GM21529 (cell line): ENCODE results near the gene ATG9A.

Source experiments
- ATAC-seq: cut with Tn5 transposase; IDR thresholded peaks from one replicate; pipeline ENCODE4 v1.9.1; 2021; ENCODE audit not compliant: unreplicated experiment

ATG9A gene

DNA sequence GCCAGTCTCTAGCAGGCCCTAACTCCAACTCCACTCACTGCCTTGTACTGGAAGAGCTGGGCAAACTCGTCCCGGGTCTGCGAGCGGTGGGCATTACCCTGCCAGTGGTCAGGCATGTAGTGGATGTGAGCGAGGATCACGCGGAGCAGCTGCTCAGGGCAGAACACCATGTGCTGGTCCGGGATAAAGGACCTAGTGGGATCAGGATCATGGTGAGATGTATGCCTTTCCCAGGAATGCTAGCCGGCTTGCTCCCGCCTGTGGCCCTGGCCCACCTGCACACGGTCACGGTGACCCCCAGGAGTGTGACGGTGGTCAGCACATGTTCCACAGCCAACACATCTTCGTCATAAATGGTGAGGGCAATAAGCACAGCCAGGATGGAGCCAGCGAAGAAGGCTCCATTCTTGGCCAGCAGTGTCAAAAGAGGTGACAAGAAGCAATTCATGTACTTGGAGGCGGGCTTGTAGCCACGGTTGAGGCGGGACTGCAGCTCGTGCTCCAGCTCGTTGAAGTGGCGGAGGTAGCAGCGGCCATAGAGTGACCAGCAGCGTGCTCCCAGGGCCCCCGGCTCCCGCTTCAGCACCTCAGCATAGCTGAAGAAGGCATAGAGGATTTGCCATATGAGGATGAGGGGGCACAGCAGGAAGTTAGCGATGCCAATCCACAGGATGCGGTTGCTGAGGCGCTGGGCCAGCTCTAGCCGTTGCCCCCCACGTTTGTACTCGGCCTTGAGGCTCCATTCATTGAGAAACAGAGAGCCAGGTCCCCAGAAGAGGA, 5.4 kb downstream of the ATG9A start:
- no peak for ATAC-seq

DNA sequence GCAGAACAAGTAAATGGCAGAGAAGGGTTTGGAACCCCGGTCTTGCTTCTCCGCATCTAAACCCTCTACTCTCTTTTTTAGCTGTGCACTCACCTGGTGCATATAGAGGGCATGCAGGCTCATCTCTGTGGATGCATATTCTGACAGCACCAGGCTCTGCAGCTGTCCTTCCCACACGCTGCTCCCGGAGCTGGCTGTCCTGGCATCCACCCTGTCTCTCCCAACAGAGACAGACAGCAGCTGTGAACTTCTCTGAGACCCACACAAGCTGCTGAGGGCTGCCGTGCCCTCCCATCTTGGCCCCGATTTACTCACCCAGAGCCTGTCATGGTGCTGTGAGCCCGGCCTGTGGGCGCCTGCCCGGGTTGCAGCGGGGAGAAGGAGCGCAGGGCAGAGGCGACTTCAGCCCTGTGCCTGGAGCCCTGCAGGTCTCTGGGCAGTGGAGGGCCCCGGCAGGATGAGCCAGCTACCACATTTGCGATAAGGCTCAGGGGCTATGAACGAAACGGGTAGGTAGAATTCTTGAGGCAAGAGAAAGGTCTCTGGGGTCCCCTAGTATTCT, 7.4 kb downstream of the ATG9A start:
- no peak for ATAC-seq

DNA sequence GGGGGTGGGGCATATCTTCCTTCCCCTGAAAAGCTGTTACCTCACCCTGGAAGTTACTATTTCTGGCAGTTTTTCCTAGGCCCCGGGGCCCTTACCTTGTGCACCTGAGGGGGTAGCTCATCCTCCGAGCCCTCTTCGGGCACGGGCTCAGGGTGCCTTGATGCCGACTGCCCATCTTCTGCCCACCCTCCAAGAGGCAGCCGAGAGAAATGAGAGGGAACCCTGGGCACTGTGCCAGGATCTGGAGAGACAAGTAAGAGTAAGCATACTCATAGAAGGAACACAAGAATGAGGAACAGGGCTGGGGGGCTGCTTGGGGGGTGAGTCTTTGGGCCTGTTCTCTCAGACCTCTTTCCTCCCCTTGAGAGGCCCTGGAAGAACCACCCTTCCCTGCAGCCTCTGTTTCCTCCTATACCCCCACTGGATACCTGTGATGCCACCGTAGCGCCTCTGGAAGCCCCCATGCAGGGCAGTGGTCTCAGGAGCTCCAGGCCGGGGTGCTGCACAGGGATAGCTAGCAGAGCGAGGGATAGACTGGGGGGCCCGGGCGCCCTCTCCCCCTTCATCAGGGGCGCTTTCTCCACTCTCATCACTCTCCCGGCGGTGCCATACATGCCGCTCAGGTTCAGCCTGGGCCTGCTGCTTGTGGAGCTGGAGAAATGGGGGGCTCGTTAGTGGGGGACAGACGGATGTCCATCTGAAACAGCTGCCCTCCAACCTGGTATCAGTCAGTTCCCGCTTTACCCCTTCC, 8.6 kb downstream of the ATG9A start:
- no peak for ATAC-seq

DNA sequence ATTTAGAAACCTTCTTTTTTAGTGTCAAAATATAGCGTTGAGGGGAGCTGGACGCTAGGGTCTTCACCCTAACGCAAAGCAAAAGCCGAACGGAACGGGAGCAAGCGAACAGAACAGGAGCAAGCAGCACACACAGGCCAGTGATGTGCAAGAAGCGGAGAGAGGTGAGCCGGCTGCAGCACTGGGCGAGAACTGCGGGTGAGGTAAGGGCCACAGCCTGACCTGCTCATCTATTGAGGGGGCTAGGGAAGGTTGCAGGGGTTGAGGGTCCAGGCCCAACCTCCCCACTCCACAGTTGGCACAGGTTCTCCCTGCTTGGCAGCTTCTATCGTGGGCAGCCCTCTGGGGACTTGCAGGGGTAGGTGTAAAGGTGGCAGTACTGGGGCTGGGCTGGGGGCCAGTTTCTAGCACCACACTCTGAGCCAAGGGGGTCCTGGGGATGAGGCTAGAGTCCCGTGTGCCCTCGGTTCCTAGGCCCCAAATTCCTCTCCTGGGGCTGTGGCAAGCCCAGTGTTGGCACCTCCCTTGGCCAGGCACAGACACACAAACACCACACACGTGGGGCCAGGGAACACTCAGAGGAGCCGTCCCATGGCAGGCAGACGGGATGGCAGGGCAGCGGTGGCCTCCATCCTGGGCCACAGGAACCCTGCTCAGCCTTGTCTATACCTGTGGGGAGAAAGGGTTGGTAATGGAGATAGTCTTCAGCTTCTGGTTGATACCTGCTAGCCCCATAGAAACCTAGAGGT, 9.5 kb downstream of the ATG9A start:
- no peak for ATAC-seq

DNA sequence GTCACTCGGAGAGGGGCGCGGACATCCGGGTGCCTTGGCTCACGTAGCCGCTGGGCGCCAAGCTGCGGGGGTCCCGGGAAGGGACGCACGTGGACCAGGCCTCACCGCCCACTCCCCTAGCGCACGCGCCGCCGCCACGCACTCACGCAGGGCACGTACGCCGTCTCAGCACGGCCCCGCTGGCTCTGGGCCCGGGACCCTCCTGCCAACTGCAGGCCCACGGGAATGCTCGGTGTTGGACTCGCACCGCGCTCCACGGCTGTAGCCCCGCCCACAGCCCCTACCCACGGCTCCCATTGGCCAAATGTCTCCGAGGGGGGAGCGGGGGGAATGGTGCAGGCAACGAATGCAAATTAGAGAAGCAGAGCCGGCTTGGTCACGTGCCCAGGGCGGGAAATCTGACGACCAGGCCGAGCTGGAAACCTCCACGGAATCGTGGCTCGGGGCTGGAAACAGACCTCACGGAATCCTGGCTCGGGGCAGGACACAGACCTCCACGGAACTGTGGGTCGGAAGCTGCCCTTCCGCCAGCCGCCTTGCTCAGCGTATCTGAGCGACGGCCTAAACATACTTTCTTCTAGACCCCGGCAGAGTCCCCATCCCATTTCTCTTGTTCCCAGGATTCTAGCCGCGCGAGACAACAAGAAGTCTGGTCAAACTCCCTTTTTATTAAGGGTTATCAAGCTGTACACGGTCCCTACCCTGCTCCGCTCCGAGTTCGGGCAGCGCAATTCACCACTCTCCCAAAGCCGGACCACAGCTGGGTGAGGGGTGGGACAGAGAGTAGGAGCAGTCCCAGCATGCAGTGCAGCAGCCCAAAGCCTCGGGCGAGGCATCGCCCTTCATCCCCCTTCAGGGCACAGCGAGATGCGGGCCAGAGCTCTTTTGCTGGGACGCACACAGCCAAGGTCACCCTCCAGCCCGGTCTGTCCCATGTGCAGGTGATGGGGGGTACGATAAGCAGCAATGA, 10.4 kb downstream of the ATG9A start, which contains the start of gene ABCB6:
Gene ABCB6, minus strand, starts transcription at position 227 of the 970 bp plus-strand sequence. CDS start 285 bp downstream, outside the sequence.
- peak; percentile 79 for ATAC-seq

DNA sequence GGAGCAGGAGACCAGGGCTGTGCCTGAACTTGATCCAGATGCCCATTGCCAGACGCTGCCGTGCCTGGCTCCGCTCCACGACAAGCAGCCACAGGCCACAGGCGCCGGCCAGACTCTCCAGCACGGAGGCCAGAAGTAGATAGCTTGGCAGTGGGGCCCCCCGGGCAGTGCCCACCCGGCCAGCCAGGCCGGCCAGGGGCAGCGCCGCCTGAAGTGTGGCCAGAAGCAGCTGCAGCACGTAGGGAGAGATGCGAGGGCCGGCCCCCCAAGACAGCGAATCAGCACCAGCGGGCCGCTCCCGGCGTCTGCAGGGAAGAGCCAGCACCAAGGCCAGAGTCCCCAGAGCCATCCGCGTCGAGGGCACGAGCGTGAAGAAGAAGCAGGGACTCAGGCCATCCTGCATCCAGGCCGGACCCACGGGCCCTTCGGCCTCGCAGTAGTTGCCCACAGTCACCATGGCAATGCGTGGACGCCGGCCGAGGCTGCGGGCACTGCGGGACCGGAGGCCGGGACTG, 11.2 kb downstream of the ATG9A start:
- ATAC-seq: peak; percentile 36

DNA sequence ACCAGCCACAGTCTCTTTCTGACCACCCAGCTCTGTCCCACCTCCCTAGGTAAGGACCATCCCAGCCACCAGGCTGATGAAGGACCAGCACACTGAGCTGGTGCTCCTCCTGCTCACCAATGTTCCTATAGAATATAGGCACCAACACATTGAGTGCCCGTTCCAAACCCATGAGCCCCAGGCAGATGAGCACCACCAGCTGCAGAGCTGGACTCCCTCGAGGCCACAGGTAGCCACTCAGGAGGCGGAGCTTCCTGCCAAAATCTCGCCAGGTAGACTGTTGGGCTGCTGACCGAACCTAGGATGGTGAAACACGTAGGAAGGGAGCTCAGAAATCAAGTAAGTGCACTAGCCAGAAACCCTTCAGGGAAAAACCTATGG, 12.9 kb downstream of the ATG9A start:
- ATAC-seq: no peak

DNA sequence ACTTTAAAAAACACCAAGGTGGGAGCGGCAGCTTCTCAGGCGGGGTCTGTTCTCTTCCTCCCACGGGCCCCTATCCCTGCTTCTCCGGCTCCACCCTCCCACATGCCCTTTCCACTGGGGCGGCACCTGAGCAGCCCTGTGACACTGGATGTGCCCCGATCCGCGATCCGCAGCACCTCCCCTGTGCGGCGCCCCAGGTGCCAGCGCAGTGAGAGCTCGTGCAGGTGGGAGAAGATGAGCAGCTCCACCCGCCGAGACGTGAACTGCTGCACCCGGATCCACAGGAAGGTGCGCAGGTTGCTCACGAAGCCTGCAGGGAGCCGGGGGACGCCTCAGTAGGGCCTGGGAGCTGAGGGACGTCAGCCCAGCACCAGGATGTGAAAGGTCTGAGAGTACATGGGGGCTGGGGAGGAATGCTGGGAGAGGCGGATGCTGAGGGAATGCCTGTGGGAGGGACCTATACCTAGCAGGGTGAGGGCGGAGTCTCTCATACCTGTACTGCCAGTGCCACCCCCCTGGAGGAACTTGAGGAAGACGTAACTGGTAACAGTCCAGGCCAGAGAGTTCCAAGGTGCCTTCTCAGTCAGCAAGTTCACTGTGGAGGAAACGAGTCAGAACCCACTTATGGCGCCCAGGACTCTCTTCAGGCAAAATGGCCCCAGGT, 13.4 kb downstream of the ATG9A start:
- no peak for ATAC-seq

DNA sequence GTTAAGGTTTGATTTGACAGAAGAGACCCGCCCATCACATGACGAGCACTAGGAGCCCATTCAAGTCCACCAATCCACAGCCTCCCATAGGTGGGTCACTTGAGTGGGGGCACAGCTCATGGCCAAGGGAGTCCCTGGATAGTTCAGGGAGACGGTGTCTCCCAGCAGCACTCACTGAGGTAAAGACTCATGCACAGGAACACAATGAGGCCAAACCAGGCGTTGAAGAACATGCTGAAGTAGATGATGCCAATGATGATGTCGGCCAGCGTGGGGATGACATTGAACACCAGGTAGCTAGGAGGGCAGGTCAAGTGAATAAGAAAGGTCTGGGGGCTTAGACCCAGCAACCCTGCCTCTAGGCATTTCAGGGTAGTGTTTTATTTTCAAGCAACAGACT, 14.7 kb downstream of the ATG9A start:
- no peak for ATAC-seq

DNA sequence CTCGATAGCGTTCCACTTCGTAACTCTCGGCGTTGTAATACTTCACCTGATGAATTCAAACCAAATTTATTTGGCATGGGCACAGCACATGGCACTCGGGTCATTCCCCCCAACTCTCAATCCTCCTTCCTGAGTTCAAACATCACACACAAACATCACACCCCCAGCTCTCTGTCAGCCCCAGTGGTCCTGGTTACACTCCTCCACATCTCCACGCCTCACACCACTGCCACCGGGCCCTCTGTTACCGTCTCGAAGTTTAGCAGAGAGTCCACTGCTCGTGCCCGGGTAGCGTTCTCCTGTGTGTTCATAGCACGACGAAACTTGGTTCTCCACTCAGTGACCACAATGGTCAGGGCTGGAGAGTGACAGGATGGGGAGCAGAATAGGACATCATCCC, 15.3 kb downstream of the ATG9A start:
- no peak for ATAC-seq

DNA sequence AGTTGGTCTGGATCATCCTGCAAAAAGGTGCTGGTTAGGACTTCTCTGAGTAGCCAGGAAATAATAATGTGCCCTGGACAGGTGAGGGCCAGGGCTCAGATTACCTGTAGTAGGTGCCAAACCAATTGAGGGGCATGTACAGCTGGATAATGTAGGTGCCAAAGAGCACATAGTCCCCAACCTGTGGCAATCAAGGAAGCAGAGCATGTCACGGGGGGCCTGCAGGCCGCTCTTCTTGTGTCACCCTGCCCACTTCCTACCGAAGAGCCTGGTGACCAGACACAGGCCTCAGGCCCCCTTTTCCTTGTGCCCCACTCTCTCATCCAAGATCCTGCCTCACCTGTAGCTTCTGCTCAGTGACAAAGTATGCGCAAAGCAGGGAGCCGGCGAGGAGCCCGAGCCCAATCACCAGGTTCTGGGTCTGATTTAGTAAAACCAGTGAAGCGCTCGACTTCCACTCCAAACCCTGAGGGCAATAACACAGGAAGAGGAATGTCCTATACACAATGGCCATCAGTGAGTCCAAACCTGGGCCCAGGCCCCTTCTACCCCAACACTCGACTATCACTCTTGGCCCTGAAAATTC, 15.9 kb downstream of the ATG9A start:
- no peak for ATAC-seq

DNA sequence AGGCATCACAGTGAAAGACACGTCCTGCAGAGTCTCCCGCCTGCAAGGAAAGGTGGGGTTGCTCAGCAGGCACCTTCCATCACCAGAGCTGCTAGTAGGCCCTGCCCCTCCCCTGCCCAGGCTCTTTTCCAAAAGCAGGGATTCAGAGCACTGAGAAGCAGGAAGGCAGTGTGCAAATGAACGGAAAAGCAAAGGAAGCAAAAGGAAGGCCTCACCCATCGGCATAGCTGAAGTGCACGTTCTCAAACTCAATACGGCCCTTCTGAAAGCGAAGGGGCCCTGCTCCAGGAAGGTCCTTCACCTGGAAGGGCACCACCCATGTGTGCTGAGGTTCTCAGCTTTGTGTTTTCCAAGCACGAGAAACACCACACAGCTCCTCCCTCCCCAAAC, 16.4 kb downstream of the ATG9A start:
- ATAC-seq: no peak

DNA sequence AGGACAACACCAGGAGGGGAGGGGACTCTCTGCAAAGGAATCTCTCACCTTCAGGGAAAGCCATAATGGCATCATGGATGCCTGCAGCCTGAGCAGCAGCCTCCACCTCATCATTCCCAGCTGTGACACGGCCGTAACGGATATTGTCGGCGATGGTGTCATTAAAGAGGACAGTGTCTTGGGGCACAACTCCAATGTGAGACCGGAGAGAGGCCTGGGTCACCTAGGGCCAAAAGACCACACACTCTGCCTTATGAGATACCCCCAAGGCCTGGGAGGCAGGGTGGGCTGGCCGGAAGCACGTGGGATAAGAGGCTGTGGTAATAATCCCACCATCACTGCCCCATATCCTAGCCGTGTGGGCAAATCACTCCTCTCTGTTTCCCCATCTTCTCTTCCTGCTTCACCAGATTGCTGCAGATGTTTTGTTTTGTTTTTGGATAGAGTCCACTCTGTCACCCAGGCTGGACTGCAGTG, 18.5 kb downstream of the ATG9A start:
- ATAC-seq: no peak

DNA sequence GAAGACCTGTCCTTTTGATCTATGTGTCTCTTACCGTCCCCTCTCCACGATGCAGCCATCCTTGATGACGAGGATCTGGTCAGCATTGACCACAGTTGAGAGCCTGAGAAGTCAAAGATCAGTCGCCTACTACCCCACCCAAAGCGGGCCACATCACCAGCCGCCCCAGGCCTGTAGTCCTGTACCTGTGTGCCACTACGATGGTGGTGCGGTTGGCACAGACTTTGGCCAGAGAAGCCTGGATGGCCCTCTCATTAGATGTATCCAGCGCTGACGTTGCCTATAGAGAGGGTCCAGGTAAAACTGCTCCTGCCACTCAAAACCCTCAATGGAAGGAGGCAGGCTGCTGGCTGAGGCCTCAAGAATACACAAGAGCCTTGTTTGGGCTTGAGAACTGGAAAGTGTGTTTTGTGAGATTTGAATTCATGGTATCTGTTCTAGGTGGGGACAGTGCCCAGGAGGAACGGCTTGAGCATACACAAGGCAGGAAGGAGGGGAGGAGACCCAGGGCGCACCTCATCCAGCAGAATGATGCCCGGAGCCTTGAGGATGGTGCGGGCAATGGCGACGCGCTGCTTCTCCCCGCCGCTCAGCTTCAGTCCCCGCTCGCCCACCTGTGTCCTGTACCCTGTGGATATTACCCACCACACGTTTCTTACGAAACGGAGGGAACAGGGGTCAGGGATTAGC, 19.1 kb downstream of the ATG9A start:
- ATAC-seq: no peak

DNA sequence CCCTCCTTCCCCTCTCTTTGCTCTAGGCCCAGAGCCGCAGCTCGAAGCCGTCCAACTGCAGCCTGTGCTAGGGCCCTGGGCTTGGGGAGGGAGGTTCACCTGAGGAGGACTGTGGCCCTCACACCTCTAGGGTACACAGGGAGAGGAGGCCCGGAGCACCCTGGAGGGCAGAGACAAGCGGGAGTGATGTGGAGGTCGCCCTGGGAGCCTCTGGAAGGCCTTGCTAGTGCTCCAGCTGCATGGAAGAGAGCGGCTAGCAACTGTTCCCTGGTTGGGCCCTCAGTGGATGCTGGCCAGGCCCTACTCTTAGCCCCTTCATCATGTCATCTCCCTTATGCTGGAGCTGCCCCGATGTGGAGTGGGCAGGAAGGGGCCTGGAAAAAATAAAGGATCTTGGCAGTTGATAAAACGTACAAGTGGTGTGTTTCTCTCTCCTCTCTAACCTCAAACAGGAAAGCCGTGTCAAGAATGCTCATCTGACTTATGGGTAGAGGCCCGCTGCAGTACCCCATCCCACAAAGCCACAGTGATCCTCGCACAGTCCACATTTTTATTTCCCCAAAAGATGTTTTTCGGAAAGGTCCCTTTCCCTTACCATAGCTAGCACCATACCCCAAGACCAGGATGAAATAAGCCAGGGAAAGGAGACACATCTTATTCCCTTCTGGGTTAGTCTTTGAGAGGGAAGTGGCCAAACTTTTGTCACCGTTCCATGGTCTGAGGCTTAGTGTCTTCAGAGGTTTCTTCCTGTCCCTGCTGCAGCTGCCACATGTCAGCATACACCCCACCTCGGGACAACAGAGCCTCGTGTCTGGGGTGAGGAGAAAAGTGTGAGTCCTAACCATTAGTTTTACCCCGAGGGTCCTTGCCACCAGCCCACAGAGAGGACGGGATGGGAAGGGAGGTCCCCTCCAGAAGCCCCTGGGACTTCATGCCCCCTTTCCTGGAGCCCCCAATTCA, 19.9 kb downstream of the ATG9A start:
- no peak for ATAC-seq

DNA sequence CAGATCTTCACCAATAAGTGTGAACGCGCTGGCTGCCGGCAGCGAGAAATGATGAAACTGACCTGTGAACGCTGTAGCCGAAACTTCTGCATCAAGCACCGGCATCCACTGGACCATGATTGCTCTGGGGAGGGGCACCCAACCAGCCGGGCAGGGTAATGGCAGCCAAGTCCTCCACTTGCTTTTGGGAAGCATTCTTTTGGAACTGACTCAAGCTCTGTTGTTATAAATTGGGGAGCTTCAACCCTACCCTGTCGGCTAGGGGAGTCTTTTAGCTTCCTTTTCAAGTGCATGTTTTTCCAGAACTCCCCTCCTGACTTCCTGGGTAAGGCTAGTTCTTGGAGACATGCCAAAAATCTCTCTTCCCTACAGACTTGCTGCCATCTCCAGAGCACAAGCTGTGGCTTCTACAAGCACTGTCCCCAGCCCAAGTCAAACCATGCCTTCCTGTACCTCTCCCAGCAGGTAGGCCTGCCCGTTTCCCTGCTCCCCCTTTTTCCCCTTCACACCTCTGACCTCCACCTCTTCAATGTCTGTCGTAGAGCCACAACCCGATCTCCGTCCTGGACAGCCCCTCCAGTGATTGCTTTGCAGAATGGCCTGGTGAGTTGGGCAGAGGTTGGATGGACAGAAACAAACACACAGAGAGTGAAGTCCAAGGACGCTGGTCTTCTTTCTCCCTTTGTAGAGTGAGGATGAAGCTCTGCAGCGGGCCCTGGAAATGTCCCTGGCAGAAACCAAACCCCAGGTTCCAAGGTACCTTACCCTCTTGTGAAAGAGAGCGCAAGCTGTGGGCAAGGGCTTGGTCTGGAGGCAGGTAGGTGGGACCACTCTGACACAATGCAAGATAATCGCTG, 21.3 kb downstream of the ATG9A start:
- ATAC-seq: no peak
